Neural cell (in vitro differentiated cells): ENCODE results near the gene BCCIP. TPM values are rescaled to one million over a fixed set of nuclear protein-coding genes. Genes with fewer than 3 reads are reported as not detected.

Source experiments
- H2AFZ ChIP-seq: fragments of 200-600, 300-800 bp; sonication (generic), shearing (Covaris generic); 2 replicates; pipeline ENCODE4 v1.6.0; 2014; ENCODE audit warnings: low read depth, mild to moderate bottlenecking, antibody characterized with exemption, low read length, moderate library complexity
- H3F3A ChIP-seq: fragments of 200-600 bp; shearing (Covaris generic); 2 replicates; pipeline ENCODE4 v1.6.1; 2016; ENCODE audit warnings: mild to moderate bottlenecking, moderate library complexity, mixed read lengths, antibody characterized with exemption, low read length; ENCODE audit not compliant: insufficient read depth, poor library complexity, severe bottlenecking
- H3K27ac ChIP-seq: fragments of 200-600, 300-800 bp; sonication (generic), shearing (Covaris generic); 2 replicates; pipeline ENCODE4 v1.5.1; 2014; ENCODE audit warnings: mild to moderate bottlenecking, low read length, moderate library complexity
- H3K27me3 ChIP-seq: fragments of 300-800, 200-600 bp; sonication (generic), shearing (Covaris generic); 2 replicates; pipeline ENCODE4 v1.6.0; 2014; ENCODE audit warnings: mild to moderate bottlenecking, low read depth, low read length, moderate library complexity; ENCODE audit not compliant: insufficient read depth
- H3K36me3 ChIP-seq: fragments of 300-800, 200-600 bp; sonication (generic), shearing (Covaris generic); 2 replicates; pipeline ENCODE4 v1.5.1; 2014; ENCODE audit warnings: mild to moderate bottlenecking, antibody characterized with exemption, low read length, moderate library complexity; ENCODE audit not compliant: insufficient read depth
- H3K4me2 ChIP-seq: fragments of 300-800, 200-600 bp; sonication (generic), shearing (Covaris generic); 2 replicates; pipeline ENCODE4 v1.6.0; 2014; ENCODE audit warnings: mild to moderate bottlenecking, low read length
- H3K4me3 ChIP-seq: fragments of 300-800, 200-600 bp; sonication (generic), shearing (Covaris generic); 2 replicates; pipeline ENCODE4 v1.5.1; 2014; ENCODE audit warnings: mild to moderate bottlenecking, low read length, moderate library complexity
- H3K79me2 ChIP-seq: fragments of 200-600 bp; shearing (Covaris generic); replicated peaks from 2 replicates; pipeline ENCODE4 v1.6.0; 2014; ENCODE audit warnings: mild to moderate bottlenecking, low read length, moderate library complexity; ENCODE audit not compliant: insufficient read depth
- H3K9ac ChIP-seq: fragments of 300-800, 200-600 bp; sonication (generic), shearing (Covaris generic); 2 replicates; pipeline ENCODE4 v1.6.1; 2016; ENCODE audit warnings: mild to moderate bottlenecking, low read length, mixed read lengths
- H3K9me2 ChIP-seq: fragments of 200-600 bp; shearing (Covaris generic); 2 replicates; pipeline ENCODE4 v1.6.1; 2016; ENCODE audit warnings: mild to moderate bottlenecking, low read length, mixed read lengths; ENCODE audit not compliant: insufficient read depth
- H3K9me3 ChIP-seq: fragments of 200-600, 300-800 bp; sonication (generic), shearing (Covaris generic); 2 replicates; pipeline ENCODE4 v1.6.1; 2016; ENCODE audit warnings: mild to moderate bottlenecking, mixed run types, low read length, moderate library complexity, mixed read lengths
- H4K20me1 ChIP-seq: fragments of 200-600 bp; shearing (Covaris generic); 2 replicates; pipeline ENCODE4 v1.6.1; 2016; ENCODE audit warnings: mild to moderate bottlenecking, mixed run types; ENCODE audit not compliant: insufficient read depth
- EP300 ChIP-seq: fragments of 450-650 bp; conservative IDR thresholded peaks from 2 replicates; pipeline ENCODE4 v1.6.1; 2014; ENCODE audit warnings: antibody characterized with exemption, mild to moderate bottlenecking, moderate library complexity; ENCODE audit not compliant: poor library complexity, severe bottlenecking
- EZH2 ChIP-seq: fragments of 200-600, 300-800 bp; shearing (Covaris generic), sonication (generic); IDR thresholded peaks from 2 replicates; pipeline ENCODE4 v1.6.1; 2014; ENCODE audit warnings: antibody characterized with exemption, low read length, borderline replicate concordance, mild to moderate bottlenecking; ENCODE audit not compliant: insufficient read depth, poor library complexity, severe bottlenecking
- MXI1 ChIP-seq: fragments of 450-650 bp; conservative IDR thresholded peaks from 2 replicates; pipeline ENCODE4 v1.6.1; 2014; ENCODE audit warnings: antibody characterized with exemption, mild to moderate bottlenecking; ENCODE audit not compliant: poor library complexity, severe bottlenecking
- POLR2AphosphoS5 ChIP-seq: IDR thresholded peaks from 2 replicates; pipeline ENCODE4 v1.6.1; 2012
- RAD21 ChIP-seq: fragments of 450-650 bp; conservative IDR thresholded peaks from 2 replicates; pipeline ENCODE4 v1.6.1; 2014; ENCODE audit warnings: antibody characterized with exemption, mild to moderate bottlenecking, moderate library complexity
- SMC3 ChIP-seq: fragments of 450-650 bp; conservative IDR thresholded peaks from 2 replicates; pipeline ENCODE4 v1.6.1; 2014; ENCODE audit warnings: antibody characterized with exemption, mild to moderate bottlenecking, moderate library complexity; ENCODE audit not compliant: poor library complexity
- TAF1 ChIP-seq: IDR thresholded peaks from 2 replicates; pipeline ENCODE4 v1.6.1; 2012; ENCODE audit warnings: low read depth
- polyA plus RNA-seq: library from polyadenylated mRNA; depleted of rRNA; stranded (reverse); fragments of >200 nt; gene quantifications from 2 replicates; pipeline ENCODE4 v1.2.3, GENCODE V29; 2014
- TF ChIP-seq, protein P1 (sequence below): IDR thresholded peaks from 2 replicates; pipeline ENCODE4 v1.6.1; 2012; ENCODE audit warnings: borderline replicate concordance
- TF ChIP-seq, protein P2 (sequence below): fragments of 450-650 bp; IDR thresholded peaks from 2 replicates; pipeline ENCODE4 v1.5.1; 2014; ENCODE audit warnings: antibody characterized with exemption, mild to moderate bottlenecking, moderate library complexity; ENCODE audit not compliant: poor library complexity, severe bottlenecking

Gene BCCIP
- polyA plus RNA-seq, 1 donor from 2014 or later = 95.8 TPM

GRCh38 chr10:125774581-125775191 is 48.7 kb upstream of the BCCIP start:
- no peak for TF ChIP-seq POLR2AphosphoS5
- TF ChIP-seq TAF1 = no peak
- no peak for TF ChIP-seq EP300
- TF ChIP-seq, protein P1, sequence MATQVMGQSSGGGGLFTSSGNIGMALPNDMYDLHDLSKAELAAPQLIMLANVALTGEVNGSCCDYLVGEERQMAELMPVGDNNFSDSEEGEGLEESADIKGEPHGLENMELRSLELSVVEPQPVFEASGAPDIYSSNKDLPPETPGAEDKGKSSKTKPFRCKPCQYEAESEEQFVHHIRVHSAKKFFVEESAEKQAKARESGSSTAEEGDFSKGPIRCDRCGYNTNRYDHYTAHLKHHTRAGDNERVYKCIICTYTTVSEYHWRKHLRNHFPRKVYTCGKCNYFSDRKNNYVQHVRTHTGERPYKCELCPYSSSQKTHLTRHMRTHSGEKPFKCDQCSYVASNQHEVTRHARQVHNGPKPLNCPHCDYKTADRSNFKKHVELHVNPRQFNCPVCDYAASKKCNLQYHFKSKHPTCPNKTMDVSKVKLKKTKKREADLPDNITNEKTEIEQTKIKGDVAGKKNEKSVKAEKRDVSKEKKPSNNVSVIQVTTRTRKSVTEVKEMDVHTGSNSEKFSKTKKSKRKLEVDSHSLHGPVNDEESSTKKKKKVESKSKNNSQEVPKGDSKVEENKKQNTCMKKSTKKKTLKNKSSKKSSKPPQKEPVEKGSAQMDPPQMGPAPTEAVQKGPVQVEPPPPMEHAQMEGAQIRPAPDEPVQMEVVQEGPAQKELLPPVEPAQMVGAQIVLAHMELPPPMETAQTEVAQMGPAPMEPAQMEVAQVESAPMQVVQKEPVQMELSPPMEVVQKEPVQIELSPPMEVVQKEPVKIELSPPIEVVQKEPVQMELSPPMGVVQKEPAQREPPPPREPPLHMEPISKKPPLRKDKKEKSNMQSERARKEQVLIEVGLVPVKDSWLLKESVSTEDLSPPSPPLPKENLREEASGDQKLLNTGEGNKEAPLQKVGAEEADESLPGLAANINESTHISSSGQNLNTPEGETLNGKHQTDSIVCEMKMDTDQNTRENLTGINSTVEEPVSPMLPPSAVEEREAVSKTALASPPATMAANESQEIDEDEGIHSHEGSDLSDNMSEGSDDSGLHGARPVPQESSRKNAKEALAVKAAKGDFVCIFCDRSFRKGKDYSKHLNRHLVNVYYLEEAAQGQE = no peak
- TF ChIP-seq EZH2 = no peak
- TF ChIP-seq SMC3 = no peak
- TF ChIP-seq MXI1 = no peak
- TF ChIP-seq, protein P2, sequence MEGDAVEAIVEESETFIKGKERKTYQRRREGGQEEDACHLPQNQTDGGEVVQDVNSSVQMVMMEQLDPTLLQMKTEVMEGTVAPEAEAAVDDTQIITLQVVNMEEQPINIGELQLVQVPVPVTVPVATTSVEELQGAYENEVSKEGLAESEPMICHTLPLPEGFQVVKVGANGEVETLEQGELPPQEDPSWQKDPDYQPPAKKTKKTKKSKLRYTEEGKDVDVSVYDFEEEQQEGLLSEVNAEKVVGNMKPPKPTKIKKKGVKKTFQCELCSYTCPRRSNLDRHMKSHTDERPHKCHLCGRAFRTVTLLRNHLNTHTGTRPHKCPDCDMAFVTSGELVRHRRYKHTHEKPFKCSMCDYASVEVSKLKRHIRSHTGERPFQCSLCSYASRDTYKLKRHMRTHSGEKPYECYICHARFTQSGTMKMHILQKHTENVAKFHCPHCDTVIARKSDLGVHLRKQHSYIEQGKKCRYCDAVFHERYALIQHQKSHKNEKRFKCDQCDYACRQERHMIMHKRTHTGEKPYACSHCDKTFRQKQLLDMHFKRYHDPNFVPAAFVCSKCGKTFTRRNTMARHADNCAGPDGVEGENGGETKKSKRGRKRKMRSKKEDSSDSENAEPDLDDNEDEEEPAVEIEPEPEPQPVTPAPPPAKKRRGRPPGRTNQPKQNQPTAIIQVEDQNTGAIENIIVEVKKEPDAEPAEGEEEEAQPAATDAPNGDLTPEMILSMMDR = no peak
- TF ChIP-seq RAD21 = no peak
- H3K9ac ChIP-seq = no peak overlapping the region

DNA sequence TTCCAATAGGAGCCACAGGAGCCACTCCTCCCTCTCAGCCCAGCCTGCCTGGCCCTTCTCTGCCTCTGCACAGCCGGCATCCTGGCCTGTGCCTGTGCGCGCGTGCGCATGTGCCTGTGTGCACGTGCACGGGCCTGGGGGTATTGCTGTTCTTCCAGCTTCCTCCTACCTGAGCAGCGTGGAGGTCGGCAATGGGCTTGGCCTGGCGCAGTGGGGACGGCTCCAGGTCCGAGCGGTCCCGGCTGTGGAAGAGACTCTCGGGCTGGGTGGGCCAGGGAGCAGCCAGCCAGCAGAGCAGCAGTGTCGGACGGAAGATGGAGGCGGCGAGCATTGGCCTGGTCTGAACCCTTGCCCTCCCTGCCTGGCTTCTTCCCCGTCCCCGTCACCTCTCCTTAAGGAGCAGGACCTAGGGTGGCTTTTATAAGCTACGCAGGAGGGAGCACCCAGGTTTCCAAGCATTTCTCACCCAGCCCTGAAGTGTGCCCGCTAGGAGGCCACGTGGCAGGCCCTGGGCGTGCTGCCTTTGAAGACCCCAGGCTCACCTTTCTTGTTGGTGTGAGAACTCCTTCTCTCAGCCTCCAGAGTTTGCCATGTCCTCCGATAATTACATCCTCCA is 47.7 kb upstream of the BCCIP start, which contains the start of gene MMP21:
MMP21 (minus strand) TSS at position 331 of the 616 bp plus-strand sequence; CDS start at position 331, 0 bp downstream.
- H3K9ac ChIP-seq = no peak within 1 kb of the TSS
- no peak within 1 kb of the TSS for H3K4me2 ChIP-seq
- H3K79me2 ChIP-seq = no peaks in the 10 kb centered on the region
- H2AFZ ChIP-seq = no peak within 1 kb of the TSS
- no peak within 1 kb of the TSS for H3K27ac ChIP-seq
- no peaks in the 10 kb centered on the region for H3K9me2 ChIP-seq
- no peak for TF ChIP-seq SMC3
- TF ChIP-seq, protein P1 = no peak
- TF ChIP-seq RAD21 = no peak
- TF ChIP-seq EP300 = no peak
- TF ChIP-seq, protein P2 = no peak
- TF ChIP-seq TAF1 = no peak
- TF ChIP-seq EZH2 = no peak
- no peaks in the 10 kb centered on the region for H3F3A ChIP-seq
- H4K20me1 ChIP-seq = no peaks in the 10 kb centered on the region
- no peaks in the 10 kb centered on the region for H3K27me3 ChIP-seq
- no peak within 1 kb of the TSS for H3K4me3 ChIP-seq
- H3K36me3 ChIP-seq = no peaks in the 10 kb centered on the region
- no peaks in the 10 kb centered on the region for H3K9me3 ChIP-seq

More at GRCh38 chr10:125774581-125775191, 48.7 kb upstream of the BCCIP start:
- H4K20me1 ChIP-seq = no peaks in the 10 kb centered on the region
- no peaks in the 10 kb centered on the region for H3K36me3 ChIP-seq
- no peaks in the 10 kb centered on the region for H3K9me2 ChIP-seq
- no peak overlapping the region for H3K4me2 ChIP-seq
- H3K27me3 ChIP-seq = no peaks in the 10 kb centered on the region
- no peaks in the 10 kb centered on the region for H3K79me2 ChIP-seq
- no peaks in the 10 kb centered on the region for H3F3A ChIP-seq
- no peaks in the 10 kb centered on the region for H3K9me3 ChIP-seq
- H2AFZ ChIP-seq = no peak overlapping the region
- H3K4me3 ChIP-seq = no peak overlapping the region
- H3K27ac ChIP-seq = no peak overlapping the region
